Activated T-cell treated with anti-CD3 and anti-CD28 coated beads, Interleukin-2, amount 50 U/mL, for 4 hours (primary cell): ENCODE data around the gene ATXN10. TPM values are rescaled to one million over a fixed set of nuclear protein-coding genes. Genes with fewer than 3 reads are reported as not detected.

Source experiments
- ATAC-seq, 2 donors: fragments of 200-7000 bp; cut with Tn5 transposase; one replicate each; pipeline ENCODE4 v1.10.0; 2021
- DNase-seq: peaks from one replicate; pipeline ENCODE4 v3.0.0-alpha.2; 2020
- H3K27me3 Mint-ChIP-seq: one replicate; pipeline ENCODE4 v1.8.0; 2021; ENCODE audit warnings: low read depth, mixed read lengths
- H3K36me3 Mint-ChIP-seq: one replicate; pipeline ENCODE4 v1.8.0; 2022; ENCODE audit warnings: mixed read lengths; ENCODE audit not compliant: insufficient read depth
- H3K4me1 Mint-ChIP-seq: one replicate; pipeline ENCODE4 v1.8.0; 2021; ENCODE audit warnings: low read depth, mixed read lengths
- H3K4me3 Mint-ChIP-seq: one replicate; pipeline ENCODE4 v1.8.0; 2021; ENCODE audit warnings: mild to moderate bottlenecking, moderate library complexity, mixed read lengths
- H3K9me3 Mint-ChIP-seq: one replicate; pipeline ENCODE4 v1.8.0; 2021; ENCODE audit warnings: mixed read lengths
- total RNA-seq, 3 donors: library from RNA; stranded (reverse); gene quantifications; one replicate each; pipeline ENCODE4 v1.2.1, GENCODE V29; 2021

ATXN10 gene
- total RNA-seq, 3 donors from 2014 or later = 88.1 to 97.9 (median 90.5) TPM

DNA sequence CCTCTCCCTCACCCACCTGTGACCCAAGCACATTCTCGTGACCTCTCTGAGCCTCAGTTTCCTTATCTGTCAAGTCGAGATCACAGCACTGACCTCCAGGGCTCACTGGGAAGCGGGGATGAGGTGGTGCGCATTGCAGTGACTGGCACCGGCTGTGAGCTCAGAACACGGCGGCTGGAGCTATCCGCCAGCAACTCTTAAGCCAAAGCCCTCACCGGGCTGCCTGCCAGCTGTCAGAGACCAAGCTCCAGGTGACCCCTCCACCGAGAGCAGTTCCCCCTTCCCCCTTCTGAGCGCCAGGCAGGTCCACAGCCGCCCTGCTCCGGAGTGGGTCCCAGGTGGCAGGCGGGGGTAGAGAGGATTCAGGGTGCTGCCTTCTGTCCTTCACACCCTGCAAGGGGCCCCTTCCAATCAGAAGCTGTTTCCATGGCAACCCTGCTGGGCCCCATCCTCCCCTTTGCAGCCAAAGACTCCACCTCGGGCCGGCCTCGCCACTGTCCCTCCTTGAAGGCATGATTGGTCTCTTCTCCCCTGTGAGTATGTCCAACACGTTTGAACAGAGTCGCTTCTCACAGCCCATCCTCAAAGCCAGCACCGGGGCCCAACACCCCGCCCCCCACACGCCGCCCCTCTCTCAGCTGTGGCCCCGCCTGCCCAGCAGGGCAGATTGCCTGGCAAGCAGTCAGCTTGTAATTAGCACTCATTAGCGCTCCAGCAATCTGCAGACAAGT is 206.6 kb downstream of the ATXN10 start:
- H3K4me3 Mint-ChIP-seq = no peak overlapping the region
- ATAC-seq (peak in 1 of 2 donors; percentile 14), DNase-seq (peak; percentile 2)
- H3K27me3 Mint-ChIP-seq = peaks cover 52% of the 10 kb centered on the region
- no peaks in the 10 kb centered on the region for H3K36me3 Mint-ChIP-seq
- H3K4me1 Mint-ChIP-seq = no peaks in the 10 kb centered on the region
- H3K9me3 Mint-ChIP-seq = peaks cover under 1% of the 10 kb centered on the region

DNA sequence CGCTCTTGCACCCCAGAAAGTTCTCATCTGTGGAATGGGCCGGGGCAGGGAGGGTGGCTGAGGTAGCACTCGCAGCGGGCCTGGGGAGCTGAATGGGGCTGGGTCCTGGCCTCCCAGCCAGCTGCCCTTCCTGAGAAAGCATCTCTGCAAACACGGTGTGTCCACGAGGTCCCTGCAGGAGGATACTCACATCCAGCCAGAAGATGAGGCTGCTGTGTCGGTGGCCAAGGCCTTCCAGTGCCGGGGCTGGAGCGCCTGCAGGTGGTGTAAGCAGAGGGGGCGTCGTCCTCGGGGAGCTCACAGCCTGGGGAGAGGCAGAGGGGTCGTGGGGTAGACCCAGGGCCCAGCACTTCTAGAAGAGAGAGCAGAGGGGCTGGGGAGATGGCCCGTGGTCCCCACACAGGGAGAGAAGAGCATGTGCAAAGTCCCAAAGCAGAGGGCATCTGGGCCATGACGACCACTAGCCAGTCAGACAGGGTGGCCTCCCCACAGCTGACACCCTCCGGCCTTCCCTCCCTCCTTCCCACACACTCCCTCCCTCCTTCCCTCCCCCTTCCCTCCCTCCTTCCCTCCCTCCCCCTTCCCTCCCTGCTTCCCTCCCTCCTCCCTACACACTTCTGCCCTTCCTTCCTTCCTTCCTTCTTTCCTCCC is 207.4 kb downstream of the ATXN10 start:
- H3K27me3 Mint-ChIP-seq = peaks cover 56% of the 10 kb centered on the region
- ATAC-seq (no peak), DNase-seq (no peak)
- H3K36me3 Mint-ChIP-seq = no peaks in the 10 kb centered on the region
- H3K4me3 Mint-ChIP-seq = no peak overlapping the region
- H3K4me1 Mint-ChIP-seq = no peaks in the 10 kb centered on the region
- H3K9me3 Mint-ChIP-seq = no peaks in the 10 kb centered on the region

DNA sequence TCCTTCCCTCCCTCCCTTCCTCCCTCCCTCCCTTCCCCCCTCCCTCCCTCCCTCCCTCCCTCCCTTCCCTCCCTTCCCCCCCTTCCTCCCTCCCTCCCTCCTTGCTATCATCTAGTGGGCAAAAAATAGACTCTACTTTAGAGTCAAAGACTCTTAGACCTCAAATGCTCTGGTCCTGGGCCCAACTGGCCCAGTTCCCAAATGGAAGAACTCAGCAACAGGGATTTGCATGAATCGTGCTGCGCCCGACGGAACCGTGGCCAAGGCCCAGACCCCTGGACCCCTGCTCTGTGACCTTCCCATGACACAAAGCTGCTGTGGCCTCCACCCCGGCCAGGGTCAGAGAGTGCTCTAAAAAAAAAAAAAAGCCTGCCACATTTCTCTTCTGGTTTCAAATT is 207.9 kb downstream of the ATXN10 start:
- ATAC-seq (no peak), DNase-seq (no peak)
- Mint-ChIP-seq H3K27me3 (peaks cover 56% of the 10 kb centered on the region), H3K4me3 (no peak overlapping the region), H3K4me1 (no peaks in the 10 kb centered on the region), H3K9me3 (no peaks in the 10 kb centered on the region), H3K36me3 (no peaks in the 10 kb centered on the region)

DNA sequence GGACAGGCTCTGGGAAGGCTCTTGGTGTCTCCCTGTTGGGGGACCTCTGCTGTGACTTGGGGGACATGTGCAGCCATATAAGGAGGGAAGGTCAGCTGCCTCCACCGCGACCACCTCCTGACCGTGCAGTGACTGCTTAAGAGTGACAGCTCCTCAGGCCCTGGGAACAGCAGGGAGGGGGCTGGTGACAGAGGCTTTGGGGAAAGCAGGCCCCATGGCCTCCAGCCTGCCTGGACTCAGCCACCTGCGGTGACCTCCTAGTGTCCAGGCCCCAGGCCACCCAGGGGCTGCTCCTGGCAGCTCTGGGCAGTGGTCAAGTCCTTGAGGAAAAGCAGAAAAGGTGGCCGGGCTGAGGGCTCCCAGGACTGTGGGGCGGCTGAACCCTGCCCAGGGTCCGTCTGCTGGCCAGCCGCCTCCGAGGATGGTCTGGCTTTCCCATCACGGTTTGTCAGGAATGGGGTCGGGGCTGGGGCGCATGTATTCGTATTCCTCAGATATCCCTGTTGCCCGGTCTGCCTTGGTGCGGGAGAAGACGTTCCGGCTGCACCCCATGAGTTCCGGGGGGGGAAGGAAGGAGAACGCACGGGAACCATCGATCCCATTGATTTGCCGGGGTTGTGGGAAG is 208.6 kb downstream of the ATXN10 start:
- peaks cover 56% of the 10 kb centered on the region for H3K27me3 Mint-ChIP-seq
- H3K4me3 Mint-ChIP-seq = no peak overlapping the region
- DNase-seq (no peak), ATAC-seq (no peak)
- no peaks in the 10 kb centered on the region for H3K36me3 Mint-ChIP-seq
- no peaks in the 10 kb centered on the region for H3K4me1 Mint-ChIP-seq
- no peaks in the 10 kb centered on the region for H3K9me3 Mint-ChIP-seq

DNA sequence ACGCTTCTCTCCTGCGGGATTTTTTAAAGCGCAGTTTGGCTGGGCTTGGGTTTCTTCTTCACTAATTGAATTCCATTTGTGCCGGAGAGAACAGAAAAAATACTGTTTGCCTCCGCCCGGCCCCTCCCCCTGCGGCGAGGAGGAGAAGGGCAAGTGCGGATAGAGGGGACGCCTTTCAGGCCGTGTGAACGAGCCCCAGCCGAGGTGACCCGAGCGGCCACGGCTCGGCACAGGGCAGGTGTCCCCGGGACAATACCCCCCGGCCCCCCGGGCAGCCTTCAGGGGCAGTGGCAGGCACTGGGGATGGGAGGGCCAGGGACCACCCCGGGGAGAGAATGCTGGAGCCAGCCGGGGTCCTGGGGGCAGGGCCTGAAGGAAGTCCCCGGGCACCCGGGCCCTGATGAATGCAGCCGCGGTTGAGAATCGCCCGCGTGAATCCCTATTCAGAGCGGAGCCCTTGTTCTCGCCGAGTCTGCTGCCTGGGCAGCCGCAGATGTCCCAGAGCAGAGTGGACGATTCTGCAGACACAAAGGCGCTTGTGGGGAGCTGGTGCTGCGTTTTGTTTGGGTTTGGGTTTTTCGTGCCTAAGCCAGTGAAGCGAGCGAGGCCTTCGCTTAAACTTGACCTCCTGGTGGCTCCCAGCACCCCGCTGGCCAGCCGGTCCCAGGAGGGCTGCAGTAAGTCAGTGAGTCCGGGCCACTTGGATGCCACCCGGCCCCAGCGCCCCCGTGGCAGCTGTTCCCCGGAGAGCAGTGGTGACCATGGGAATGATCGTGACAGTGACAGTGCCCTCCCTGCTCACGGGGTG is 209.3 kb downstream of the ATXN10 start:
- no peak for ATAC-seq
- no peak overlapping the region for H3K4me3 Mint-ChIP-seq

DNA sequence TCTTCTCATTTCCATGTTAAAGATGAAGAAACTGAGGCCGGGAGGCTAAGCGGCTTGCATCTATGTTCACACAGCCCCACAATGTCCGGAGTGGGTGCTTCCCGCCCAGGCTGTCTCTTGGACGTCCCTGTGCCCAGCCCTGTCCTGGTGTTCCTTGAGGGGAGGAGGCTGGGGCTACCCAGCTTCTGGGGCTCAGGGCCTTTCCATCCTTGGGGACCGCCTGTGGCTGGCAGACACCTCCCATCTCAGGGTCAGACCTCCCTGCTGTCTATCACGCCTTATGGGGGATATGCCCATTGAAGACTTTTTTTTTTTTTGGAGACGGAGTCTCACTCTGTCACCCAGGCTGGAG is 209.9 kb downstream of the ATXN10 start:
- Mint-ChIP-seq H3K4me3 (no peak overlapping the region), H3K4me1 (no peaks in the 10 kb centered on the region), H3K9me3 (no peaks in the 10 kb centered on the region), H3K27me3 (peaks cover 55% of the 10 kb centered on the region), H3K36me3 (no peaks in the 10 kb centered on the region)
- DNase-seq = no peak
- no peak for ATAC-seq

More for the DNA sequence above, 209.3 kb downstream of the ATXN10 start:
- Mint-ChIP-seq H3K4me1 (no peaks in the 10 kb centered on the region), H3K27me3 (peaks cover 56% of the 10 kb centered on the region), H3K36me3 (no peaks in the 10 kb centered on the region), H3K9me3 (no peaks in the 10 kb centered on the region)
- DNase-seq = no peak

DNA sequence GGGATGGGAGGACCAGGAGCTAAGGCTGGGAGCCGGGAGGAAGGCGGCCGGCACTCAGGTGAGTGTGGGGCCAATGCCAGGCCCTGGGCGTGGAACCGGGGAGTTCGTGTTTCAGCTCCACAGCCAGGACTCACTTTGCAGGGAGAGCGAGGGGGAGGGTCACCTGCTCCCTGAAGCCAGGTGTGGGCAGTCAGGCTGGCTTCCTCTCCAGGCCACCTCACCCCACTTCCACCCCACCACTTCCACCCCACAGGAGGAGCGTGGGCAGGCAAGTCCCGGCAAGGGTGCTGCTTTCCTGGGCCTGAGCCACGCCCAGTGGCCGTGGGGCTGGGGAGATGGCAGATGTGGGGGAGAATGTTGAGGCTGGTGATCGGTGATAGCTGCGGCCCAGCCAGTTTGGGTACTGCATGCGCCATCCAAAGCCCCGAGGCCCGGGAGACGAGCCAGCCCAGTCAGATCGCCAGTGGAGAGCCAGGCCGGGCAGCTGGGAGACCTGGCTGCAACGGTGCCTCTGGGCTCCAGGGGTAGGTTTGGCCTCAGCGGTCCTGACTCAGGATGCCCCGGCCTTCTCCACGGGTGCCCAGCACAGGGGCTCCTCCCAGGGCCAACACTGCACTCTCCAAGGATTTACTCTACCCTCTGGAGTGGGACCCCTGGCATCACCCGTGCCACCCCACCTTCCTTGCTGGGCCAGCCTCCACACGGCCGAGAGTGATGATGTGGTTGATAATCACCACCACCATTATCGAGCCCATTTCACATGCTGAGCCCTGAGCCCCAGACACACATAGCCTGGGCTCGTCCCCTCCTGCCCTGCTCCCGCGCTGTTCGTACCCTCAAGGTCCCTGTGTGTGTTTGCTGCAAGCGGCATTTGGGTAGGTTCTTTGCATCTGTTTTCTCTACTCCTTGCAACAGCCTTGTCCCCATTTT is 211.5 kb downstream of the ATXN10 start:
- Mint-ChIP-seq H3K27me3 (peaks cover 50% of the 10 kb centered on the region), H3K9me3 (no peaks in the 10 kb centered on the region), H3K4me3 (no peak overlapping the region), H3K4me1 (no peaks in the 10 kb centered on the region), H3K36me3 (no peaks in the 10 kb centered on the region)
- DNase-seq = no peak
- no peak for ATAC-seq

DNA sequence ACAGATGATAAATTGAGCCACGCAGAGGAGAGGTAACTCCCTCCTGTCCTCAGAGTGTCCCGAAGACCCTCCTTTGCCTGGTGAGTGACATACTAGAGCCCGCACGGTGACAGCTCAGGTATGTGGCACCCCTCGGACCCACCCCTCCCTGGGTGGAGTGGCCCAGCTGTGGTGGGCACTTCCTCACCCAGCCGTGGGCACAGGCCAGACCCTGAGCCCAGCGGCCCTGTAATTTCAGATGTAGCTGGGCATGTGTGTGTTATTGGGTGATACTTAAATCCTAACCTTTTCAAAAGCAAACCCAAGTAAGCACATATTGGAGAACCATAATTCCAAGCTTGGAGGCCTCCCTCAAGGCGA is 212.2 kb downstream of the ATXN10 start:
- no peaks in the 10 kb centered on the region for H3K36me3 Mint-ChIP-seq
- no peaks in the 10 kb centered on the region for H3K4me1 Mint-ChIP-seq
- no peak overlapping the region for H3K4me3 Mint-ChIP-seq
- H3K27me3 Mint-ChIP-seq = peaks cover 50% of the 10 kb centered on the region
- DNase-seq (no peak), ATAC-seq (no peak)
- H3K9me3 Mint-ChIP-seq = no peaks in the 10 kb centered on the region

DNA sequence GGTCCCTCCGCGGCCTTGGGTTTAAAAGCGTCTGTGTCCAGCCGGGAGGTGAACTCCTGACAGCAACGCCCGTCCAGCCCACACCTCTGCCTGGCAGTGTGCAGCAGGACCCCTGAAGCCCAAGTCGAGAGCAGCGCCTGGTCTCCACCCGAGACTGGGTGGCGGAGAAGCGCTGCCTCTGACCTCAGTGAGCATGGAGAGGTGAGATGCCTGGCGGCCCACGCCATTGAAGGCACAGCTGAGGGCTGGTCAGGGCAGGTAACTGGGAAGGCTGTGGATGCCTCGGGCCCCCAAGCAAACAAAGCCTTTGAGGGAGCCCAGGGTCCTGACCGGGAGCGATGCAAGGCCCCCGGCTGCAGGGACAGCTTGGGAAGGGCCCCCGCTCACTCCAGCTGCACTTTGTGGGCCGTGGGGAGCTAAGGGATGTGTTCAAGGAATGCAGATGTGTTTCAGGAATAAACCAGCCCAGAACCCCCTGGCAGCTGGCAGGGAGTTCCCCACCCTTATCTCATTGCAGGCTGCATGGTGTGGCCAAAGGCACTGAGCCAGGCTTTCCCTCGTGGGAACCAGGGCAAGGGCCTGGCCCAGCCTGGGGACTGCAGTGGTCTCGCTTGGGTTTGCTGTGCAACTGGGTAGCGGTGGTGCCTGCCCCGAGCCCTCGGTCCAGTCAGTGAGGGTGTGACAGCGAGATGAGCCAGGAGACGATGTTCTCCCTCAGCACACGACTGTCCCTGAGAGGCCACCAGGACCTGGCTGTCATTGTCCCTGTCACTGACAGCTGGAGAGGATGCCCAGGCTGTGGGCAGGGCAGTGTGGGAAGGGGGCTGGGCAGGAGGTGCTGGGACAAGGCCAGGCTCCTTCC is 212.8 kb downstream of the ATXN10 start:
- Mint-ChIP-seq H3K4me1 (no peaks in the 10 kb centered on the region), H3K27me3 (peaks cover 47% of the 10 kb centered on the region), H3K4me3 (no peak overlapping the region), H3K9me3 (no peaks in the 10 kb centered on the region), H3K36me3 (no peaks in the 10 kb centered on the region)
- DNase-seq (no peak), ATAC-seq (no peak)

DNA sequence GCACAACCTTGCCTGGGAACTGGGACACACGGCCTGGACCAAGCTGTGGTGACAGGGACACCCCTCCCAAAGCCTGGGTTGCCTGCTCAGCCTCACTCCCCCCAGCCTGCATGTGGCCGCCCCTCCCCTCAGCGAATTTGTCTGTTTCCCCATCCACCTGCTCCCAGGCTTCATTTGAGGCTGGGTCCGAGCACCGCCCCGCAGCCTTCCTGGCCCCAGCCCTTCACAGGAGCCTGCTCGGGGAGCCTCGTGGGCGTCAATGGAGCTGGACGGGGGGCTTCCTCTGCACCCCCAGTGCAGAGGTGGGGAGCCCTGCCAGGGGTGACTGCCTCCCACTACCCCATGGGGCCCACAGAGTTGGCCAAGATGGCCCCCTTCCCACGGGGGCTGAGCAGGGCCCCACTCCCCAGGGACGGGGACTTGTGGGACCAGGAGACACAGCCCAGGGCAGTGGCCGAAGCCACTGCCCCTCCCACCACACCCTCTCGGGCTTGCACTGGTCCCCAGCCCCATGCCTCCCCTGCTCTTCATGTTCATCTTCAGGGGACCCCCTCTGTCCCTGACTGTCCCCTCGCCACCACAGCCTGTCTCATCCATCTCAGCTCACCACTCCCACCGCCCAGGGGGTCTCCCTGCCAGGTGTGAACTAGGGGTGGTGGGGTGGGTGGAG is 213.7 kb downstream of the ATXN10 start:
- H3K27me3 Mint-ChIP-seq = peaks cover 39% of the 10 kb centered on the region
- no peak for DNase-seq

DNA sequence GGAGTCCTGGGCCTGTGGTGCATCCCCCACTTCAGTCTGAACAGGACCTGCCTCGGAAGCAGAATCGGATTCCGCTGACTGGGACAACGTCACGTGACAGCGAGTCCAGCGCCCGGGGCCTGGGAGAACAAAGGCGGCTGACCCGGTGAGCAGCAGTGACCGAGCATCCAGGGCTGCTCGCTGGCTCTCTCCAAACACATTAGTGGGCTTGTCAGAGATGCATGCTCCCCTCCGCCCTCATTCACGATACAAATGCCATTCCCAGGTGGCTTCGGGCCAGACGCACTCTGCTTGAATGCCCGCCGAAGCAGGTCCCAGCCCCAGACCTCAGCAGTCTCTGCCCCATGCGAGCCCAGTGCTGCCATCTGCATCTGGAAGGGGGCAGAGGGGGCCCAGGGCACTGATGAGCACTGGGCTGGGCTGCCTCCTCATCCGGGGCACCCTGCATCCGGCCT is 214.3 kb downstream of the ATXN10 start:
- Mint-ChIP-seq H3K4me1 (no peaks in the 10 kb centered on the region), H3K27me3 (peaks cover 36% of the 10 kb centered on the region), H3K9me3 (no peaks in the 10 kb centered on the region), H3K36me3 (no peaks in the 10 kb centered on the region), H3K4me3 (no peak overlapping the region)
- DNase-seq = no peak
- ATAC-seq = no peak

More for the DNA sequence above, 213.7 kb downstream of the ATXN10 start:
- Mint-ChIP-seq H3K9me3 (no peaks in the 10 kb centered on the region), H3K4me3 (no peak overlapping the region), H3K36me3 (no peaks in the 10 kb centered on the region), H3K4me1 (no peaks in the 10 kb centered on the region)
- no peak for ATAC-seq

DNA sequence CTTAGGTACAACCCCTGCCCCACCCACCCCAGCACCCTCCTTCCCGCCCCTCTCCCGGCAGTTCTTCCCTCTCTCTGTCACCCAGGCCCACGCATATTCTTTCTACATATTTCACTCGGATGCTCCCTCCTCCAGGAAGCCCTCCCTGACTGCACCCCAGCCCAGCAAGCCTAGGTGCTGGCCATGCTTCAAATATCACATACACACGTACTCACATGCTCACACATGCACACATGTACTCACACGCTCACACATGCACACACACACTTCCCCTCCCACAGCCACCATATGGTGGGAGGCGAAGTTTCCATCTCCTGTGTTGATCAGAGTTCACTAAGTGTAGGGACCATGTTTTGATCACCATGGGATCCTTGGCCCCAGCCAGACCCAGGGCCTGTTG is 214.9 kb downstream of the ATXN10 start:
- no peak overlapping the region for H3K4me3 Mint-ChIP-seq
- no peaks in the 10 kb centered on the region for H3K36me3 Mint-ChIP-seq
- H3K27me3 Mint-ChIP-seq = peaks cover 32% of the 10 kb centered on the region
- ATAC-seq = no peak
- no peaks in the 10 kb centered on the region for H3K9me3 Mint-ChIP-seq
- no peak for DNase-seq
- H3K4me1 Mint-ChIP-seq = no peaks in the 10 kb centered on the region
